NB4 (cell line): ENCODE data around the gene ITLN1.
"Not testable (repeated sequence)": the region's sequence is repeated elsewhere in the genome, so short reads cannot be mapped to it uniquely, and the experiment has no call there.

Source experiments
- DNase-seq: peaks from one replicate; pipeline ENCODE4 v3.0.0; 2010; ENCODE audit warnings: low read depth
- H3K4me3 ChIP-seq: one replicate; pipeline ENCODE4 v1.5.1; 2011; ENCODE audit warnings: mild to moderate bottlenecking, low read depth, low read length, moderate library complexity
- CTCF ChIP-seq: IDR thresholded peaks from one replicate; pipeline ENCODE4 v1.5.1; 2012; ENCODE audit warnings: low read depth, low read length
- MAX ChIP-seq: IDR thresholded peaks from 2 replicates; pipeline ENCODE4 v1.6.1; 2011; ENCODE audit warnings: low read depth, low read length
- MYC ChIP-seq: IDR thresholded peaks from 2 replicates; pipeline ENCODE4 v1.6.1; 2011; ENCODE audit warnings: low read depth, low read length
- POLR2A ChIP-seq: IDR thresholded peaks from 2 replicates; pipeline ENCODE4 v1.6.1; 2011; ENCODE audit warnings: mild to moderate bottlenecking; ENCODE audit not compliant: insufficient read length; ENCODE audit errors: extremely low read depth

ITLN1 gene

GRCh38 chr1:160887071-160887470 is 2.1 kb upstream of the ITLN1 start:
- TF ChIP-seq MYC (no peak), POLR2A (no peak), CTCF (no peak), MAX (no peak)
- no peak overlapping the region for H3K4me3 ChIP-seq
- peak; percentile 20 for DNase-seq

GRCh38 chr1:160884579-160884978 is 401 bp downstream of the ITLN1 start:
- DNase-seq = peak; percentile 15
- TF ChIP-seq CTCF (peak; percentile 7), MYC (no peak)
- H3K4me3 ChIP-seq = no peak overlapping the region

- TF ChIP-seq POLR2A (no peak), MYC (no peak), CTCF (no peak), MAX (no peak)
- H3K4me3 ChIP-seq = no peak overlapping the region
- peak; percentile 41 for DNase-seq
These were observed 1.1 kb downstream of the ITLN1 start for GRCh38 chr1:160883581-160884513.

- TF ChIP-seq MAX (no peak), CTCF (no peak), POLR2A (no peak)
- no peak overlapping the region for H3K4me3 ChIP-seq
- DNase-seq = no peak
These were observed 2.4 kb downstream of the ITLN1 start for GRCh38 chr1:160882582-160882981.

- not testable (repeated sequence) for H3K4me3 ChIP-seq, DNase-seq
These were observed 3.7 kb downstream of the ITLN1 start for GRCh38 chr1:160881264-160881663.

- TF ChIP-seq MAX (no peak), MYC (no peak), POLR2A (no peak), CTCF (no peak)
- no peak for DNase-seq
- no peak overlapping the region for H3K4me3 ChIP-seq
These were observed 4.8 kb downstream of the ITLN1 start for GRCh38 chr1:160880216-160880615.
